ENCODE measurements around the gene RAD51B. TPM values are rescaled to one million over a fixed set of nuclear protein-coding genes. Genes with fewer than 3 reads are reported as not detected.
A peak's percentile ranks its signal among the peaks of the same experiment; 100 is the strongest.

The RAD51B gene
- total and polyA plus RNA-seq, 9 of the 15 experiments (the other 6 are each of a cell fraction or from before 2014, with no cell fraction given): 8.5 to 17.3 (median 11.3) TPM

GRCh38 chr14:68295316-68295816 lies 475.8 kb downstream of the RAD51B start (continued):
- TF ChIP-seq CLOCK (CRISPR knock-in tag; IDR thresholded peaks at IDR 0.05; ENCODE audit: borderline replicate concordance) (no peak), TEAD4 (IDR thresholded peaks at IDR 0.05; ENCODE audit: low read length) (peak; percentile 95), TEAD4 (CRISPR knock-in tag; IDR thresholded peaks at IDR 0.05; ENCODE audit: borderline replicate concordance) (no peak), RAD51 (IDR thresholded peaks at IDR 0.05; ENCODE audit: borderline replicate concordance, low read depth) (no peak; the same call in 1 of the 2 replicates), CBX8 (IDR thresholded peaks at IDR 0.05; ENCODE audit: borderline replicate concordance, extremely low read depth, low read depth, low read length, poor library complexity, severe bottlenecking) (no peak), CHD1 (IDR thresholded peaks at IDR 0.05; ENCODE audit: low read length) (no peak), FUS (optimal IDR thresholded peaks at IDR 0.05; ENCODE audit: low read depth, low read length) (no peak), FOXJ2 (tag; IDR thresholded peaks at IDR 0.05) (peak; percentile 94), MAFK (IDR thresholded peaks at IDR 0.05; ENCODE audit: low read length) (peak; percentile 78), E2F3 (CRISPR knock-in tag; IDR thresholded peaks at IDR 0.05) (no peak), ZC3H4 (CRISPR knock-in tag; IDR thresholded peaks at IDR 0.05; ENCODE audit: borderline replicate concordance) (no peak), NR3C1 (CRISPR knock-in tag; IDR thresholded peaks at IDR 0.05) (no peak), RNF219 (CRISPR knock-in tag; IDR thresholded peaks at IDR 0.05) (no peak), NUFIP1 (IDR thresholded peaks at IDR 0.05; ENCODE audit: partially characterized antibody) (no peak), MLX (CRISPR knock-in tag; conservative IDR thresholded peaks at IDR 0.05) (no peak), ZNF23 (CRISPR knock-in tag; IDR thresholded peaks at IDR 0.05) (no peak), TAF15 (IDR thresholded peaks at IDR 0.05; ENCODE audit: low read depth, low read length) (no peak), ZEB2 (IDR thresholded peaks at IDR 0.05) (peak; percentile 72; the same call in 1 of the 2 replicates), KDM4B (IDR thresholded peaks at IDR 0.05; ENCODE audit: borderline replicate concordance in 2 of 2, low read depth in 1 of 2) (no peak)
- TF ChIP-seq, protein P1, sequence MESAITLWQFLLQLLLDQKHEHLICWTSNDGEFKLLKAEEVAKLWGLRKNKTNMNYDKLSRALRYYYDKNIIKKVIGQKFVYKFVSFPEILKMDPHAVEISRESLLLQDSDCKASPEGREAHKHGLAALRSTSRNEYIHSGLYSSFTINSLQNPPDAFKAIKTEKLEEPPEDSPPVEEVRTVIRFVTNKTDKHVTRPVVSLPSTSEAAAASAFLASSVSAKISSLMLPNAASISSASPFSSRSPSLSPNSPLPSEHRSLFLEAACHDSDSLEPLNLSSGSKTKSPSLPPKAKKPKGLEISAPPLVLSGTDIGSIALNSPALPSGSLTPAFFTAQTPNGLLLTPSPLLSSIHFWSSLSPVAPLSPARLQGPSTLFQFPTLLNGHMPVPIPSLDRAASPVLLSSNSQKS (CRISPR knock-in tag; IDR thresholded peaks at IDR 0.05): no peak
- TF ChIP-seq, protein P2, sequence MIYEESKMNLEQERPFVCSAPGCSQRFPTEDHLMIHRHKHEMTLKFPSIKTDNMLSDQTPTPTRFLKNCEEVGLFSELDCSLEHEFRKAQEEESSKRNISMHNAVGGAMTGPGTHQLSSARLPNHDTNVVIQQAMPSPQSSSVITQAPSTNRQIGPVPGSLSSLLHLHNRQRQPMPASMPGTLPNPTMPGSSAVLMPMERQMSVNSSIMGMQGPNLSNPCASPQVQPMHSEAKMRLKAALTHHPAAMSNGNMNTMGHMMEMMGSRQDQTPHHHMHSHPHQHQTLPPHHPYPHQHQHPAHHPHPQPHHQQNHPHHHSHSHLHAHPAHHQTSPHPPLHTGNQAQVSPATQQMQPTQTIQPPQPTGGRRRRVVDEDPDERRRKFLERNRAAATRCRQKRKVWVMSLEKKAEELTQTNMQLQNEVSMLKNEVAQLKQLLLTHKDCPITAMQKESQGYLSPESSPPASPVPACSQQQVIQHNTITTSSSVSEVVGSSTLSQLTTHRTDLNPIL (CRISPR knock-in tag; IDR thresholded peaks at IDR 0.05): no peak

Measured in K562 (cell line).